ENCODE results near the gene CCR7.

GRCh38 chr17:40506786-40507185 is 58.5 kb downstream of the CCR7 start:
- TF ChIP-seq CTCF (IDR thresholded peaks at IDR 0.05; ENCODE audit: insufficient read depth, low read length) (no peak), POLR2AphosphoS5 (IDR thresholded peaks at IDR 0.05; ENCODE audit: low read depth) (no peak), GABPA (IDR thresholded peaks at IDR 0.05; ENCODE audit: low read depth) (no peak)

Data from HL-60 (cell line).